SKM-1 (cell line): Measurements from ENCODE around the gene KRT13.

Source experiments
- DNase-seq: peaks from one replicate; lab custom pipeline; 2025; ENCODE audit not compliant: unreplicated experiment; lab: John Stamatoyannopoulos, UW

Gene KRT13

DNA sequence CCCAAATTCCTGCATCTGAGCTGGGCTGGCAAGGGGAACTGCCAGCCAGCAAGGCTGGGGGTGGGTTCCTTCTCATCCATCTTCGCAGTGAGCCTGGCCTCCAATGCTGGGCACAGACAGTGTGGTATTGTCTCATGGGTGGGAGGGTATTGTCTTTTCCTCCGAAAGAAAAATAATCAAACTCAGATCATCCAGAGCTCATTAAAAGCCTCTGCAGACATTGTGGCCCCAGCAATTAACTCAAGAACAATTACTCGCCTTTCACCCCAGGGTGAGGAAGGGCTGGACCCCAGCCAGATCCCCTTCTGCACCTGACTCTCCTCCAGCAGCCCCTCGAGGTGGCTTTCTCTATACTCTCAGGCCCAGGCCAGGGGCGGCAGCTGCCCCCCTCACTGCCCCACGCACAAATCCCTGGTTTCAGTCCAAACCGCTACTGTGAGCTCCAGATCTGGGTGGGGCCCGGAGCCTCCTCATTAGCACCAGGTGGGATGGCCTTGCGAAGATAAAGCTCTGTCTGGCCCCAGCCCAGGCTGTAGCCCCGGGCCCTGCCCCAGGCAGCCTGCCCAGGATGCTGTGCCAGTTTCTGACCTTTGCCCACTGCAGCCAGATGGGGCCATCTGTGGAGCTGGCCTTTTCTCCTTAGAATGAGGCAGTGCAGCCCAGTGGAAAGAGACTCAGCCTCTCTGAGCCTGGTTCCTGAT lies 15.6 kb upstream of the KRT13 start:
- no peak for DNase-seq

DNA sequence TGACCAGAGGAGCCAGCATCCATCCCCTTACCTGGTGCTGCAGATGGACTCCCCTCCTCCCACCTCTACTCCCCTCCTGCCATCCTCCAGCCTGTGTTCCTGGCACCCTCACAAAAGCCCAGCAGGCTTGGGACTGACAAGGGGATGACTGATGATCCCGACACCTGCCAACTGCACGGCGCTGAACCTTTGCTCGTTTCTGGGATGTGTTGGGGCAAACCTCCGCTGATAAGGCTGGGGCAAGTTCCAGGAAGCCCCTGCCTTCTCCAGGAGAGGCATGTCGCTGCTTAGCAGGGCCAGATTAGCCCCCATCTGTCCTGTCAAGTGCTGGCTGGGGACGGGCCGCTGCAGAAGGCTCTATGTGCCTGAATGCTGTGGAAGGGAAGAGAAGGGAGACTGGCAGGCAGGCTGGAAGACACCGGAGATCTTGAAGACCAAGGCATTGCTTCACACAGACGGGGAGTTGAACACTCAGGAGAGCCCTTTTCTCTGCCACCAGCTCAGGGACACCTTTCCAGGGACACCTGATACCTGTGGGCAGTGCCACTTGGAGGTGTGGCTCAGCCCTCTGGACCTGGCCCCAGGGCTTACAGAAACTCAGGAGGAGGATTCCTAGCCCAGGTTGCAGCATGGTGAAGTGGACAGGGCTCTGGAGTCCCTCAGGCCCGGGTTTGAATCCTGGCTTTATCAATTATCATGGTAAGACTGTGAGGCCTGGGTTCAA lies 14.3 kb upstream of the KRT13 start:
- no peak for DNase-seq

DNA sequence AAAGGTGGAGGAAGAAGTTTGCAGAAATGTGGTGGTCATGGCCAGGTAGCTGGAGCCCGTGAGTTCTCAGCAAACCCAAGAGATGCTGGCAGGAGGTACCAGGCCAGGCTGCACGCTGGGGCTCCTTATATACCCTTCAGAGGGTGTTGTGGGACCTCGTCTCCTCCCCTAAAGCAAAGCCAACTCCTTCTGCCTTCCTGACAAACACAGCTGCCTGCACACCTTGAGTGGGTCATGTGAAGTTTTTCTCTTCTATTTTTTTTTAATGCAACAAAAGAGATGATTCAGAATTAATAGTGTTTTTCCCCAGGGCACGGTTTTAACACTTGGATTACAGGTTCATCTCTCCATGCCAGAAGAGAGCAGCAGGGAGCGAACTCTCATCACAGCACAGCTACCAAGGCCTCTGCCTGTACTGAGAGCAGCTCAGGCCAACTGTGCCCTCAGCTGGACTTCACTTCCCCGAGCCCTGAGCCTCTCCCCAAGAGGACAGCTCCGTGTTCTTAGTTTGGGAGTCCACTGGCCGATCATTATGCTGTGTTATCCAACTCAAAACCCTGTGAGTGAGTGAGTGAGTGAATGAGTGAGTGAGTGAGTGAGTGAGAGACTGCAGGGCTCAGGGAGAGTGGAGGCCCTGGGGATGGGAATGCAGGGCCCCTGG lies 13.5 kb upstream of the KRT13 start, which contains the start of gene KRT15:
Gene KRT15, minus strand, starts transcription at position 102 of the 661 bp plus-strand sequence. Its CDS starts 63 bp downstream, at position 39.
- DNase-seq, result no peak

DNA sequence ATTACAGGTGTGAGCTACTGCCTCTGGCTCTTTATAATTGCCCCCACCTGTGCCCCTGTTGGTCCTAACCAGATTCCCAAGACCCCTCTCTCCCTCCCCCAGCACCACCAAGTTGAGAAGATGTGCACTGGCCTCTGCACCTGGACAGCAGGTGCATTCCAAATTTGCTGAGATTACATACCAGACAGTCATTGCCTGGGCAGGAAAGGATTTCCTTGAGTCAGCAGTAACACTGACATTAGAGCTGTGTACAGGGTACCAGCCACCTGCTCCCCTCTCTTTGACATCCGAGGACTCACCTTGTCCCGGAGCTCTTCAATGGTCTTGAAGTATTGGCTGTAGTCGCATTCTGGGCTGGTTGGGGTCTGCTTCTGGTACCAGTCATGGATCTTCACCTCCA lies 12.6 kb upstream of the KRT13 start:
- no peak for DNase-seq

DNA sequence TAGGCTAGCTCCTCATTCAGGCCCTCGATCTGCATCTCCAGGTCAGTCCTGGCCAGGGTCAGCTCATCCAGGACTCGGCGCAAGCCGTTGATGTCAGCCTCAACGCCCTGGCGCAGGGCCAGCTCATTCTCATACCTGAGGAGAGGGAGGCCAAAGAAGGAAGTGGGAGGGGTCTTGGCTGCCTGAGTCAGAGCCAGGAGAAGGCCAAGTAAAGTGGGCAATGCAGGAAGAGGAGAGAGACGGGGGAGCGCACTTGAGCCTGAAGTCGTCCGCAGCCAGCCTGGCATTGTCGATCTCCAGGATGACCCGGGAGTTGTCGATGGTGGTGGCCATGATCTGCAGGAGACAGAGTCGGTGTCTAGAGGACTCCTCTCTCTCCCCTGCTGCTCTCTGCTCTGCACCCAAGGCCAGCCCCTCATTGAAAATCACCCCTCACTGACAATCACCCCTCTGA lies 11.4 kb upstream of the KRT13 start:
- DNase-seq, result no peak

DNA sequence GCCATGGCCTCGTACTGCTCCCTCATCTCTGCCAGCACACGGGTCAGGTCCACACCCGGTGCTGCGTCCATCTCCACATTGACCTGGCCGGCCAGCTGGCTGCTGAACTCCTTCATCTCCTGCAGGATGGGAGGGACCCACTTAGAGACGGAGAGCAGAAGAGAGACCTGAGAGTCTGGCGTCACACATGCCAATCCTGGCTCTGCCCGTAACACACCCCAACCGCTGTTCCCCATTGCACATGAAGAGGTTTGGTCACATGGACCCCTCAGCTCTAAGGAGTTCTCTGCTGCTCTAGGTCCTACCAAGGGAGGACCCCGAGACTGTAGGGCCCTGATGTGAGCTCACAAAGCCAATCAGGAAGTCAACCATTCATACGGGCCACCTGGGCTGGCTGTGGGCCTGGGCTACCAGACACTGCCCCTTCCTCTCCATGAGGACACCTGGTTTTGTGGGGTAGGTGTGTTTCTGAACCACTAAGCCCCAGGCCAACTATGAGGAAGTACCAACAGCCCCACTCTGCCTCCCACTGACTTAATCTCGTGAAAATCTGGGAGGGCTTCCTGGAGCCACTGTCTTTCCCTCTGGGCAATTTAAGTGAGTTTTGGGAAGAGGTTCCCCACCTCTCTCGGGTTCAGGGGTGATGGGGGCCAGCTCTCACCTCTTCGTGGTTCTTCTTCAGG lies 10.9 kb upstream of the KRT13 start:
- no peak for DNase-seq

DNA sequence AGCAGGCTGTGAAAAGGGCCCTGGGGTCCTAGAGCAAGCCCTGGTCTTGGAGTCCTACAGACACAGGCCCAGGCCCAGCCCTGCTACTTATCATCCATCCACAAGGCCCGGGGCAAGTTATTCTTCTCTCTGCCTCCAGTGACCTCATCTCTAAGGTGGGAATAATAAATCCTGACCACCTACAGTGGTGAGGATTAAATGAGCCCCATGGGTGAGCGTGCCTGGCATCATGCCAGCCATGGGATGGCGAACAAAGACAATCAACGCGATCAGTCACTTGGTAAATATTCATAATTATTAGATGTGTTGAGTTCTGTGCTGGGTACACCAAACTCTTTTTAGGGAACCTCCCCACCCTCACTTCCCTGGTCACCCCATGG lies 7.7 kb upstream of the KRT13 start:
- DNase-seq, result no peak

DNA sequence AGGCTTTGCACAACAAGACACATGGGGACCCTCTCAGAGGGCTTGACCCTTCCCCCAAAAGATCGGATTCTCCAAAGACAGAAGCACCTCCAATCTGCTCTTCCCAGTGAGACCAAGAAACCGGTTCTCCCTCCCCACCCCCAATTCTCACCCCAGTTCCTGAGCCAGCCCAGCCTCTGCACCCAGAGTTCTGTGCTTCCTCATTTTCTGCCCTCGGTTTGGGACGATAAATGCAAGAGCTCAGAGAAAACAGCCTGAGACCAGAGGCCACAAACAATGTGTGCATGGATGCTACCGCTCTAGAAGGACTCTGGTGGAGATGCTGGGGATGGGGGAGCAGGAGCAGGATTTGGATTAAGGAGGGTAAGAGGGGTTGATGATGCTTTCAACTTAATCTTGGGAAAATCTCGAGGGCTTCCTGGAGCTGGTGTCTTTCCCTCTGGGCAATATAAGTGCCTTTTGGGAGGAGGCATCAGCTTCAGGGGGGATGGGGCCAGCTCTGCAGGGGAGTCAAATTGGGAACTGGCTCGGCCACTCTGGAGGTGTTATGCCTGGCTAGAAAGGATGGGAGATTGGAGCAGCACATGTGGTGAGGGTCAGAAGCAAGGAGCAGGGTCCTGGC lies 7.2 kb upstream of the KRT13 start:
- DNase-seq, result peak; percentile 17

DNA sequence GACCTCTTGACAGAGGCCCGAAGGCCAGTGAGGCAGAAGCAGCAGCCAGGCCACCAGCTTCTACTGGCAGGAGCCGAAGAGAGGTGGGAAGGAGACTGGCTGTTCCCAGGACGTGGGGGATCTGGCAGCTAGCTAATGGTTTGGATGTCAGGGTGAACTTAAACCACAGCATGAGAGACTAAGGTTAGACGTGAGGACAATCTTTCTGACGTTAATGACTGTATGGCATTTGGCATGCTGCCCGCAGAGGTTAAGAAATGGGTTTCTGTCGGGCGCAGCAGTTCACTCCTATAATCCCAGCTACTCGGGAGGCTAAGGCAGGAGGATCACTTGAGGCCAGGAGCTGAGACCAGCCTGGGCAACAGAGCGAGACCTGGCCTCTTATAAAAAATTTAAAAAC lies 6.3 kb upstream of the KRT13 start:
- no peak for DNase-seq

DNA sequence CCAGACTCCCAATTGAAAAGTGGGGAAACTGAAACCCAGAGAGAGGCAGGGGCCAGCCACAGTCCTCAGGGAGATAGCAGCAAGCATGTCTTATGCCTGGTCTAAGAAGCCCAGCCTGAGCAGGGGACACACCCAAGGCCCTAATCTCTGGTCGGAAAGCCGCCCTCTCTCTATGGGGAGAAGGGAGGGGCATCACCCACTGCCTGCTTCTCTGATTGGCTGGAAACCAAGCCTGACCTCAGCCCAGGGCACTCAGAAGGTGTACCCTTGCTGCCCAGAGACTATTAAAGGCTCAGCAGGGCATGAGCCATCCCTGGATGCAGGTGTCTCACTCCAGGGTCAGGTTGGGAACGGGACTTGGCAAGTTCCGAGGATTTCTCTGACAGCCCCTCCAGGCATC lies 5.7 kb upstream of the KRT13 start:
- no peak for DNase-seq

DNA sequence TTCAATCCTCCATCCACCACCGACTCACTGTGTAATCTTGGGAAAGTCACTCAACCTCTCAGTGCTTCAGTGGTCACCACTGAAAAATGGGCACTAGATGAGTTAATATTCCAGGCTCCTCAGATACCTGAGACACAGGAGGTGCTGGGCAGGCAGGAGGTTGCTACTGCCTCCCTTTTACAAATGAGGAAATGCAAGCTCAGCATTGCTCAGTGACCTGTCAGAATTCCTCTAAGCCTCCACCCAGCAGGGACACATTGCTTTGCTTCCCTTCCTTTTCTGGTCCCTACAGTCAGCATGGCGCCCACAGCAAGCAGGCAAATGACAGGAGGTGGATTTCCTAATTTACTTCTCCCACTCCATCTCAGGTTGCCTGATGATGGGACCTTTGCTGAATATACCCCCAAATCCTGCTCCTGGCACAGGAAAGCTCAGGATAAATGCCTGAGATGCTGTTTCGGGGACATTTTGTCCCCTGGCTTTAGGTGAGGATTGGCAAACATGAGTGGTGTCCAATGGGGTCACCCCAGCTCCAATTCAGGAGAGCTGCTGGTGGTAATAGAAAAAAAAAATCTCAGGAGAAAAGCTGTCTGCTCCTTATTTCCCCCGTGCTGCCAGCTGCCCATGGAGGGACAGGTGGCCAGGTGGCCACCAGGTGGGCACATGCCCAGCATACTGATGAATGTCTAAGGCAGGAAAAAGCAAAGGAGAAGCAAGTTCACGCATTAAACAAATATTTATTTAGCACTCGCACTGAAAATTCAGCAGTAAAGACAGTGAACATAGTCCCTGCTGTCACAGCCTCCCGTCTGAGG lies 5.0 kb upstream of the KRT13 start:
- no peak for DNase-seq

DNA sequence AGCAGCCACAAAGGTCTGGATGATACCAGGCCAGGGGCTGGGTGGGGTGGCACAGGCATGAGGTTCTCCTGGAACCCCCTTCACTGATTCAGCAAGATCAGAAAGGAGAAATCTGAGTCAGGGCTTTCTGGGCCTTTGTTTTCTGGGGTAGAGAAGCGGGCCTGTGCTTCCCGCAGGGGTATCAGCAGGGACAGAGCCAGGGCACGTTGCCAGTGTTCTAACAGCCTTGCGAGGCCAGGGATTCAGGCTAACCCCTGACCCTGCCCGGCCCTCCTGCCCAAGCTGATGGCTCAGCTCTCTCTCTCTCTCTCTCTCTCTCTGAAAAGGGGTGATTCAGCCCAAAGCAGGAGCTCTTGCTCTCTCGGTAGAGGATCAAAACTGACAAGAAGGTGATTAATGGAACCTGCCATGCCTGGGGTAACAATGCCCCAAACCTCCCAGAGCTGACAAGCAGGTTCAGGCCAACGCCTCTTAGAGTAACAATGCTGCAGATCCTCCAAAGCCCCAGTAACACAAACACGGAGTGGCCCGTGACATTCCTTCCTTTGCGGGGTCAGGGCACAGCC lies 2.0 kb upstream of the KRT13 start:
- DNase-seq, result no peak

DNA sequence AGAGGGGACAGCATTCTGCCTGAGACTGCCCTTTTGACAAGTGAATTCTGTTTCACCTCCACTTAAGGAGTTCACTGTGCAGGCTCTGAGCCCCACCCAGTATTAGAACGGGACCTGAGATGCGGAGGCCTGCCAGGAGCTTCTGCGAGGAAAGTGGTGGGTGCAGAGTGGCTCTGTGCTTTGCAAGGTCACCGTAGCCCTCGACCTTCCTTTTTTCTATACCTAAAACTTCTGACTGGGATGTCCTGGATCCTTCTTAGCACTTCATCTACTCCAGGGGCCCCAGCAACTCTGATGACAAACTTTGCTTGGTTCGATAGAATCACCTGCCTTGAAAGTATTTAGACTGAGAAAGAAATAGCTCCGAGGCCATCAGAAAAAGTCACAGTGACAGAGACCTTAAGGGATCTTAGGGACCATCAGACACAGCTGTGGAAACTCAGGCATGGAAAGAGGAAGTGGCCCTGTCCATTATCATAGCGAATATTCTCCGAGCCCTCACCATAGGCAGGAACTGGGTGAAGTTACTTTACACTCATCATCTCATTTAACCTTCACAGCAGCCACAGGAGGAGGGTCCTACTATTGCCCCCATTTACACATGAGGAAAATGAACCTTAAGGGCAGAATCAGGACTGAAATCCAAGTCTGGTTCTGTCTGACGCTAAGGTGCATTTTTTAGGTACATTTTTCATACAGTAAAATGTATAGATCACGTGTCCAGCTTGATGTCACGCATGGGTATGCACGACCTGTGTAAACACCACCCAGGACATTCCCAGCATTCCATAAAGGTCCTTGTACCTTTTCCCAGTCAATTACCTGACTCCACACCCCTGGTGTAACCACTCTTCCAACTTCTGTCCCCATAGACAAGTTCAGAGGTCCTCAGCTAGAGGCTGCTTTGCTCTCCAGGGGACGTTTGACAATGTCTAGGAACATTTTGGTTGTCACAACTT lies 676 bp upstream of the KRT13 start:
- DNase-seq, result peak; percentile 67

DNA sequence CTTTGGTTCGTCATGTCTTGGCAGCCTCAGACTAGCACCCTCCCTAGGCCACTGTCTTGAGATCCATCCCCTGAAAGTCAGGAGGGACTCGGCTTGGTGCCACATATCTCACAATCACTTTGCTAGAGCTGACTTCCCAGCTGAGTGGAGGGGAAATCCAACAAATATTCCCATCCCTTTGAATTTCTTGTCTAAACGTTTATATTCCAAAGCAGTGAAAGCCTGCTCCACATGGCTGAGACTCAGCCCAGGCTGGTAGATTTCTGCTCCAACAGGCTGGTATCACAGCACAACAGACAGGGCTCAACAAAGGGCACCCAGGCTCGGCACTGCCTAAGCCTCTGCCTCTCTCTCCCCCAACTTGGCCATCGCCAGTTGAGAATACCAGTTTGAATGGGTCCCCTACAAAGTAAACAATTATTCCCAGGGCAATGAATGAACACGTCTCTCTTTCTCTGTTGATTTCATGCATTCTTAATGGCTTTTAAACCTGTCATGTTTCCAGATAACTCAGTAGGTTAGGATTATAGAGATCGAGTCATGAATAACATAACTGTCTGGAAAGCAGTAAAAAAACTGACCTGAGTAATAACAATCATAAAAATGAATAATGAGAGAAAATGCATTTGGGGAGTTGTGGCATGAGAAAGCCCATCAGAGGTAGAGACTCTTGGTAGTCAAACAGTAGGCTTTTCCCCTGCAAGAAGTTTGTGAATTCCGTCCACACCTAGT lies 1.0 kb downstream of the KRT13 start:
- no peak for DNase-seq

DNA sequence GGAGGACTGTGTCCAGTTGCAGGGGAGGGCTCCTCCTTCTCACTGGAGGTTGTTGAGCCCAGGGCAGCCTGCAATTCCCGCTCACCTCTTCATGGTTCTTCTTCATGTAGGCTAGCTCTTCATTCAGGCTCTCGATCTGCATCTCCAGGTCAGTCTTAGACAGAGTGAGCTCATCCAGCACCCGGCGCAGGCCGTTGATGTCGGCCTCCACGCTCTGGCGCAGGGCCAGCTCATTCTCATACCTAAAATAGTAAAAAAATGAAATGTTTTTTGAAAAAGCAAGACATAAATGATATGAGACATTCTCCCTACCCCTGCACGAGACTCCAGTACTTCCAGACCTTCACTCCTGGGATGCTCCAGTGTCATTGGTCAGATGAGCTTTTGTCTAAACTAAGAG lies 2.2 kb downstream of the KRT13 start:
- no peak for DNase-seq

DNA sequence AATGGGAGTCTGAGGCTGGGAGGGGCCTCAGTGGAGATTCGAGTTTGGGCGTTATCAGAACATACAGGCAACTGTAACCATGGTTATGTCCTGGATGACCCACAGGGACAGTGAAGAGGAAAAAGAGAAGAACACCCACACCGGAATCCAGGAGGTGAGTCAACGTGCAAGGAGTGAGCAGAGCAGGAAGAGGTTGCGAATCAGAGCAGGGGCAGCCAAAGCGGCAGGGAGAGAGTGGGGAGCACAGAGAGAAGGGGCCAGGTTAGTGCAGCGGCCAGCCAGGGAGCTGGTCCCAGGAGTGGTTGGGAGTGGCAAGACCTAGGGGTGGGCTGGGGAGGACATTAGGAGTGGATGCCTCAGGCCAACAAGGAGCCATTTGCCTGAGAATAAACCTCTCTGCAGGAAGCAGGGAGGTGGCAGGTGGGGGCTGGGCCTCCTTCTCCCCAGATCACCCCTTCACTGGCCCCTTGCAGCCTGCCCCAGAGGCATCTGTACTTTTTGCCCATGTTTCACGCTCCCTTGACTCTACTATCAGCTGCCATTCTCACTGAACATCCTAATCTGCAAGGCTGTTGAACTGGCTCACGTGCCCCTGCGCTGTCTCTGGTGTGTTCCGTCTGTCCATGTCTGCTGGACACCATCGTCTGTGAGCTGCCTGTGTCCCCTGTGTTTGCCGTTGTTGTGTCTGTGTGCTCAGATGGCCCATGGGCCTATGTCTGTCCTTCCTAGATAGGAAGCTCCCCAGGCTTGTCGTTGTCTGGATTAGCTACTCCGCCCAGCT lies 5.1 kb downstream of the KRT13 start:
- peak; percentile 29 for DNase-seq

DNA sequence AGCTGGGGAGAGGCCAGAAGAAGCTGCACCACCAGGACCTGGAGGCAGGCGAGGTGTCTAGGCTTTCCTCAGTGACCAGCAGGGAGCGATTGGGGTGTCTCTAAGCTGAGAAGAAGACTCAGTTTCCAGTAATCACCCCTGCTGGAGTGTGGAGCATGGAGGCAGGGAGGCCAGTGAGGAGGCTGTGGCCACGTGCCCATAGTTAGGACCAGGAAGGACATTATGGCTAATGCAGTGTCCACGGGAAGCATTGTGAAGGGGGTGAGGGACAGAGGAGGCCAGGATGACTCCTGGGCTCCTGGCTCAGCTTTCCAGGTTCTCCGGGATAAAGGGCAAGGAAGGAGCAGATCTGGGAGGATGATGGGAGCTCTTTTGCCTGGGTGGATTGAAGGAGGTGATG lies 5.7 kb downstream of the KRT13 start:
- DNase-seq, result no peak
